ENCODE measurements around the gene DUSP8.
"Not testable (repeated sequence)": the region's sequence is repeated elsewhere in the genome, so short reads cannot be mapped to it uniquely, and the experiment has no call there.

The DUSP8 gene, protein sequence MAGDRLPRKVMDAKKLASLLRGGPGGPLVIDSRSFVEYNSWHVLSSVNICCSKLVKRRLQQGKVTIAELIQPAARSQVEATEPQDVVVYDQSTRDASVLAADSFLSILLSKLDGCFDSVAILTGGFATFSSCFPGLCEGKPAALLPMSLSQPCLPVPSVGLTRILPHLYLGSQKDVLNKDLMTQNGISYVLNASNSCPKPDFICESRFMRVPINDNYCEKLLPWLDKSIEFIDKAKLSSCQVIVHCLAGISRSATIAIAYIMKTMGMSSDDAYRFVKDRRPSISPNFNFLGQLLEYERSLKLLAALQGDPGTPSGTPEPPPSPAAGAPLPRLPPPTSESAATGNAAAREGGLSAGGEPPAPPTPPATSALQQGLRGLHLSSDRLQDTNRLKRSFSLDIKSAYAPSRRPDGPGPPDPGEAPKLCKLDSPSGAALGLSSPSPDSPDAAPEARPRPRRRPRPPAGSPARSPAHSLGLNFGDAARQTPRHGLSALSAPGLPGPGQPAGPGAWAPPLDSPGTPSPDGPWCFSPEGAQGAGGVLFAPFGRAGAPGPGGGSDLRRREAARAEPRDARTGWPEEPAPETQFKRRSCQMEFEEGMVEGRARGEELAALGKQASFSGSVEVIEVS

DNA sequence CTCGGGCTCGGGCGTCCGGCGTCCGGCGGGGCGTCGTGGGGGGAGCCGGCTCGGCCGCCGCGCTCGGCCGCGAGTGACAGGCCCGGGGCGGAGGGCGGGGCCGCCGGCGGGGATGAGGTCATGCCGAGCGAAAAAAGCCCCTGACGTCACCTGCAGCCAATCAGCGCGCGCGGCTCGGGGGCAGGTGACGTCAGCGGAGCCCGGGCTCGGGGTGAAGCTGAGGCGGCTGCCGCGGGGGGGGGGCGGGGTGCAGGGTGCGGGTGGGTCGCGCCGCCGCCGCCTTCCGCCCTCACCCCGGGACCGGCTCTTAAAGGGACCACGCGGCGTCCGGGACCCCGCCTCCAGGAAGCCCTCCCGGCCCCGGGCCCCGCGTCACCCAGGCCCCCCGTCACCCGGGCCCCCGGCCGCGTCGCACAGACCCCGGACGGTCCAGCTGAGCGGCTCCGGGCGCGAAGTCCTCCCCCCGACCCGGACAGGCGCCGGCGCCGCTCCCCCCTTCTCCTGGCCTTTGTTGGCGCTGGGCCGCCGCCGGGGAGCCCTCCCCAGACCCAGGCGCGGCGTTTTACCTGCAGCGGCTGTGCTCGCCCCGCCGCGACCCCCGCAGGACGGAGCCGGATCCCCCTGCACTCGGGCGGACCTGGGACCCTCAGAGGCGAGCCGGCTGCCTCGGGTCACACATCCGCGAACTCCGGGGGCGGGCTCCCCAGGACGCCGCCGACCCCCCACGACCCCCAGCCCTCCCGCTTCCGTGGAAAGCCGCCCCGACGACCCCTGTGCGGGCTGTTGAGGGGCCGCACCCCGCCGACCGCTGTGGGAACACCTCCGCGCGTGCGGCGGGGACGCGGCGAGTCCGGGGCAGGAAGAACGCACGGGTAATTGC is at the start of gene DUSP8:
DUSP8 (minus strand) TSS at position 75 of the 880 bp plus-strand sequence. CDS start 6,445 bp downstream, outside the sequence.
- DNase-seq: peak; percentile 91

DNA sequence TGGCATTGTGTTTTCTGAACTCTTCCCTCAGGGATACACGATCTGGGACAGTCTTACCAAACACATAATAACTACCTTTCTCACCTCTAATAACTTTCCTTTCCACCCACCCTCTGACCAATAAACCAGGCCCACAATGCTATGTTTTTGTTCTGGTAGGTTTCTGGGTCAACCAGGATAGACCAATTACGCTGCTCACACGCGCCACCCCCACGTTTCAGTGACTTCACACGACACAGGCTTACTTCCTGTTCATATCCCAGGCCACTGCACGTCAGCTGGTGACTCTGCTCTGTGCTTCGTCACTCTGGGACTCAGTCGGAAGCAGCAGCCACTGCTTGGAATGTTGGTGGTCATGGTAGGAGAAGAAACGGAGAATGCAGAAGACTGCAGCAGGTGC is 47.4 kb upstream of the DUSP8 start:
- no peak for DNase-seq

DNA sequence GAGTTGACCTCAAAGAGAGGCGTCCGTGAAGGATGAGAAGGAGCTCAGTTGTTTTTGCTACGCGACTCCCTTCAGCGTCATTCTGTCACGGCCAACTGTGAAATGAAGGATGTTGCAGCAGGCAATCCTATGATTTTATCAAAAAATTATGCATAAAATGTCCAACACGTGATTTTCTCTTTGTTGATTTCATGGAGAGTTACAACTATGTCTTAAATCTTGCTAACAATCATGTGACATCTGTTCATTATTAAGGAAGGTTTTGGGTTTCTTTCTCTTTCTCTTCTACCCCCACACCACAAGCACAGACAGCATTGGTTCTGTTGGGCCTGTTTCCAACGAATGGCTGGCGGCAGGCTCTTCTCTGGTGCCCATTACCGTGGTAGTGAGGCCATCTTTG is 46.2 kb upstream of the DUSP8 start:
- DNase-seq: no peak

DNA sequence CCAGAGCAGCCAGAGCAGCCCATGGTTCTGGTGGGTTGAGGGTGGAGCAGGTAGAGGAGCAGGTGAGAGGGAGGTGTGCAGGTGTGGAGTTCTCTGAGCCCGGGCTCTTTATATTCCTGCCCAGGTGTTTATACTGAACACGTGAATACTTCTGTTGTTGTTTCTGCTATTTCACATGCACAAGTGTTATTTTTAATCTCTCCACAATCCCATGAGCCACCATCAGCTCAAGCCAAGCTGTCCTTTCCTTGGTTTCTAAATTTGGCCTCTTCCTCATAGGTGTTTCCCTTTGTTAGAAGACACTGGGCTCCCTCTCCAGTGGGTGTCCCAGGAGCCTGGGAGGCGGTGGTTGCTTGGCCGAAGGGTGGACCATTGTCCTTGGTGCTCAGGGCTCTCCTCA is 36.3 kb upstream of the DUSP8 start, which contains the start of gene KRTAP5-3:
KRTAP5-3 (minus strand) TSS at position 101 of the 400 bp plus-strand sequence; CDS start at position 23, 78 bp downstream.
- DNase-seq: no peak

DNA sequence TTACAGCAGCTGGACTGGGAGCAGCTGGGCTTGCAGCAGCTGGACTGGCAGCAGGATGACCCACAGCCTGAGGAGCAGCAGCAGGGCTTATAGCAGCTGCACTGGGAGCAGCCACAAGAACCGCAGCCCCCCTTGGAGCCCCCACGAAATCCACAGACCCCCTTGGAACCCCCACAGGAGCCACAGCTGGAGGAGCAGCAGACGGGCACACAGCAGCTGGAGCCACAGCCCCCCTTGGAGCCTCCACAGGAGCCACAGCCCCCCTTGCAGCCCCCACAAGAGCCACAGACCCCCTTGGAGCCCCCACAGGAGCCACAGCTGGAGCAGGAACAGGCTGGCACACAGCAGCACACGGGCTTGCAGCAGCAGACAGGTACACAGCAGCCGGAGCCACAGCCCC is 35.8 kb upstream of the DUSP8 start:
- not testable (repeated sequence) for DNase-seq

DNA sequence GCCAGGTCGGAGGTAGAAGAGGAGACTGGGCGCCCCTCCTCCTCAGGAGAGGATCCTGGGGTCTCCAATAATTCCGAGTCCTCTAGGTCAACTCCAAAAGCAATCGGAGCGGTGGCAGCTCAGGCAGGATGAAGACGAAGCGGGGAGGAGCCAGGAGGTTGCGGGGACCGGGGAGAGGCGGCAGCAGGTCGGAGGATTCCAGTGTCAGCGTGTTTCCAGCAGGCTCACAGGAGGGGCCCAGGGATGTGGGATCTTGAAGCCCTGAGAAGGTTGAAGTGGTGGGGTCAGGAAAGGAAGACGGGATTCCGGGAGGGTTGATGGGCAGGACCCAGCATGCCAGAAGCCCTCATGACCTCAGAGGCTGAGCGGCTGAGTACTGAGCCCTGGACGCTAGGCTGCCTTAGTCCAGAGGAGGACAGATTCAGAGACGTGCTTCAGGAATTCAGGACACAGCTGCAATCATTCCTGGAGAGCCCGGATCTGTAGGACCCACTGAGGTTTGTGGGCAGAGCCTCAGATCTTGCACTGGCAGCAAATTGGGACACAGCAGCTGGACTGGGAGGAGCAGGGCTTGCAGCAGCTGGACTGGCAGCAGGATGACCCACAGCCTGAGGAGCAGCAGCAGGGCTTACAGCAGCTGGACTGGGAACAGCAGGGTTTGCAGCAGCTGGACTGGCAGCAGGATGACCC is 35.2 kb upstream of the DUSP8 start:
- DNase-seq: not testable (repeated sequence)

DNA sequence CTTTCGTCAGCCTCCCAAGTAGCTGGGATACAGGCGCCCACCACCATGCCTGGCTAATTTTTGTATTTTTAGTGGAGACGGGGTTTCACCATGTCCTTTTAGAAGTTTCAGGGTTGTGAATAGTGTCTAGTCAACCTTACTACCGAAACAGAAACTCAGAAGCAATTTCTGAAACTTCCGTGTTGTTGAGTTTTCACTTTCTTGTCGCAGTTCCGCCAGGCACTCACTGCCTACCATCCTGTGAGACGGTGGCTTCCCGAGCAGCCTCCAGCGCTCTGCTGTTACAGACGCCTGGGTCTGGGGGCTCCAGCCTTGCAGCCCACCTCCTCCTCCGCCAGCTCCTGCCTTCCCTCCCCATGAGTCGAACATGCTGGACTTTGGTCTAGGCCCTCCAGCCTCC is 33.9 kb upstream of the DUSP8 start:
- DNase-seq: not testable (repeated sequence)

DNA sequence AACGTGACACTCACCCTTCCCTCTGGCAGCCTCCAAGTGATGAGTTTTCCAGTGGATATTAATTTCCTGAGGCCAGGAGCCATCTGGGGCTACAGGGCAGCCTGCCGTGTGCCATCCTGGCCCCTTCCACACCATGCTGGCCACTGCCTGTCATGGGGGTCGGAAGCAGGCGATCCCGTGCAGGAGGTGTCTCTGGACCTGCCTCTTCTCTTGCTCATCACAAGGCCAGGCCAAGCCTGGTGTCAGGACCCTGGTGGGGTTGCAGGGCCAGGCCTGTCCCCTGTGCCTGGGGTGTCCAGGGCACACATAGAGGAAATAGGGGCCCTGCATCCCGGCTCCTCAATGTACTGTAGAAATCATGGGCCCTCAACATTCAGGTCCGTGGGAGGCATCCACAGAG is 32.6 kb upstream of the DUSP8 start:
- no peak for DNase-seq

DNA sequence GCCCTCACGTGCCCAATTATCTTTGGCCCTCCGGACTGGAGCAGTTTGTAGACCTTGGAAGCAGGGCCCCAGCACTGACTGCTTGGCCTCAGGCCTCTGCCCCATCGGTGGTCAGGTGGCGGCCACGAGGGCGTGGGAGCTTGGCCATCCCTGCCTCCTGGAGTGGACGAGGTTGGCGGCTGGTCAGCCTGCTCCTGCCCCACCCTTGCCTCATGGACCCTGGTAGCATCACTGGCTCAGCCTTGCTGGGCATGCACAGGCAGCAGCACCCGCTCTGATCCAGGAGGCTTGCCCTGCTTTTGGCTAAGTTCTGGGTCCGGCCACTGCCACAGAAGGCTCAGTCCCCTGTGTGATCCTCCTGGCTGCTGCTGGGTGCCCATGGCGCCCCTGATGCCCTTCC is 32.1 kb upstream of the DUSP8 start:
- no peak for DNase-seq

DNA sequence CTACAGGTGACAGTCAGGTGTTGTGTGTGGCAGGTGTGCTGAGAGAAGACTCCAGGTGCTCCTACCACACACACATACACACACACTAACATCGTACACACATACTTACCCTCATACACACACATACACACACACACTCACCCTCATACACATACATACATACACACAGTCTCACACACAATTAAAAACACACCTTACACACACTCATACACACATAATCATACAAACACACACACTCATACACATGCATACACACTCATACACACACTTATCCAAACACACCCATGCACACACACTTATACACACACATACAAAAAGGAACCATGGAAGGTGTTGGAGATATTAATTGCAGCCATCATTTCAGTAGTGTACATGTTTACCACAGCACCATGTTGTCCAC is 31.6 kb upstream of the DUSP8 start:
- DNase-seq: no peak

DNA sequence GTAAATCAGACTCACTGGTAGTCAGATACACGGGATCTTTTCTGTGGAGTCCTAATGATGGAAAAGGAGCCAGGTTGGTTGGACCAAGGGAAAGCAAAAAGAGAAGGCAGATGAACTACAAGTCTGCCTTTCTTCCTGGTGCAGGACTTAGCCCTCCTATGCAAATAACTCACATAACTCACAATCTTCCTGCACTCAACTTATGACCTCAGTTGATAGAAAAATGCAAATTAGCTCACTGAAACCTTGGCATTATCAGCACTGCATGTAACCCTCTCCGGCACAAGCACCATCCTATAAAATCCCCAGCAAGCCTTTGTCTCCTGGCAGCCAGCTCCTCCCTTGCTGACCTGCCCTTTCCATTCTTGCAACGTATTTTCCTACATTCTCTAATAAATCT is 29.6 kb upstream of the DUSP8 start:
- not testable (repeated sequence) for DNase-seq

DNA sequence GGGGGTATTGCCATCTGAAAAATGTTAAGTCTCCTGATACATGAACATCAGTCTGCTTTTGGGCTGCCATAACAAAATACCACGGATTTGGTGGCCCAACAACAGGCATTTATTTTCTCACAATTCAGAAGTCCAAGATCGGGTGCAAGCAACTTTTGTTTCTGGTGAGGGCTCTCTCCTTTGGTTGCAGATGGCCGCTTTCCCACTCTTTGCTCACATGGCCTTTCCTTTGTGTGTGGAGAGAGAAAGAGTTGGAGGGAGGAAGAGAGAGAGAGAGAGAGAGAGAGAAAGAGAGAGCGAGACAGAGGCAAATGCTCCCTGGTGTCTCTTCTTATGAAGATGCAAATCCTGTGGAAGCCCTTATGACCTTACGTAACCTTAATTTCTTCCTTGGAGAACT is 28.6 kb upstream of the DUSP8 start:
- no peak for DNase-seq

DNA sequence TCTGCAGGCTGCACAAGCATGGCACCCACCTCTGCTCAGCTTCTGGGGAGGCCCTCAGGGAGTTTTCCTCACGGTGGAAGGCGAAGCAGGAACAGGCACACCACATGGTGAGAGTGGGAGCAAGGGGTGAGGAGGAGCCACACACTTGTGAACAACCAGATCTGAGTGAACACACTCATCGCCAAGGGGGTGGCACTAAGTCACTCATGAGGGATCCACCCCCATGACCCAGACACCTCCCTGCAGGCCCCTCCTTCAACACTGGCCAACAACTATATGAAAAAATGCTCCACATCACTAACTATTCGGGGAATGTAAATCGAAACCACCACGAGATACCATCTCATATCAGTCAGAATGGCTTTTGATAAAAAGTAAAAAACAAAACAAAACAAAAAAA is 26.7 kb upstream of the DUSP8 start:
- DNase-seq: peak; percentile 13

DNA sequence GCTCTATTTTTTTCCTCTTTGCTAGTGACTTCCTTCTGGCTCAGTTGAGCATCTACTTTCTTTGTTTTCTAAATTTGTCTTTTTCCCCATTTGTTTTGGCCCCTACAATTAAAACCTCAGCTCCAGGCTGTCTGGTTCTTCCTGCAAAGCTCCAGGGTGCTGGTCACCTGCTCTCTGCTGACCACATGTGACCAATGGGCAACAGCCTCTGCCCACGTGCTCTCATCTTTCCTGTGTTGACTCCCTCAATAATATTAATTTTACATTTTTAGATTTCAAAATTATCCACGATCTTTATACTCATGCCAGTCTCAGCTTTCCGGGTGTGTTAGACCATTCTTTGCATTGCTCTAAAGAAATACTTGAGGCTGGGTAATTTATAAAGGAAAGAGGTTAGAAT is 26.3 kb upstream of the DUSP8 start:
- DNase-seq: not testable (repeated sequence)

DNA sequence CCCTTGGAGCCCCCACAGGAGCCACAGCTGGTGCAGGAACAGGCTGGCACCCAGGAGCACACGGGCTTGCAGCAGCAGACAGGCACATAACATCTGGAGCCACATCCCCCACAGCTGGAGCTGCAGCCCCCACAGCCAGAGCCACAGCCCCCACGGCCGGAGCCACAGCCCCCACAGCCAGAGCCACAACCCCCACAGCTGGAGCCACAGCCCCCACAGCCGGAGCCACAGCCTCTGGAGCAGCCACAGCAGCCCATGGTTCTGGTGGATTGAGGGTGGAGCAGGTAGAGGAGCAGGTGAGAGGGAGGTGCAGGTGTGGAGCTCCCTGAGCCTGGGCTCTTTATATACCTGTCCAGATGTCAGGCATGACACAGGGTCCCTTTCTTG is 25.9 kb upstream of the DUSP8 start, which contains the start of gene KRTAP5-2:
KRTAP5-2 (minus strand) TSS at position 301 of the 387 bp plus-strand sequence; CDS start at position 257, 44 bp downstream.
- no peak for DNase-seq

DNA sequence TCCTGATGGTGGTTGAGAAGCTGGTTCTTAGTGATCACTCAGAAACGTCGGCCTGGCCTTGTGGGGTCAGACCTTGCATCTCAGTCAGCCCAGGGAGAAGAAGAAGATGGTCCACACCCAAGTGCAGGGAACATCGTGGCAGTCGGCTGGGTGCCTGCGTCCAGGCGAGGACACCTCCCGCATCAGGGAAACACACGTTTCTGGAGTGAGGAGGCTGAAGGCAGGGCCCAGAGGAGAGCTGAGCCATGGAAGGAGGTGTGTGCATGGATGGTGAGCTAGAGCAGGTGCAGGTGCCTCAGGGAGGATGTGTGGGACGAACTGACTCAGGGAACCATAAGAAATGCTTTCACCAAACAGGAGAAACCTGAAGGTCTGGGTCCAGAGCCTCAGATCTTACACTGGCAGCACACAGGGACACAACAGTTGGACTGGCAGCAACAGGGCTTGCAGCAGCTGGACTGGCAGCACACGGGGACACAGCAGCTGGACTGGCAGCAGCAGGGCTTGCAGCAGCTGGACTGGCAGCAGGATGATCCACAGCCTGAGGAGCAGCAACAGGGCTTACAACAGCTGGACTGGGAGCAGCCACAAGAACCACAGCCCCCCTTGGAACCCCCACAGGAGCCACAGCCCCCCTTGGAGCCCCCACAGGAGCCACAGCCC is 25.4 kb upstream of the DUSP8 start:
- DNase-seq: no peak

DNA sequence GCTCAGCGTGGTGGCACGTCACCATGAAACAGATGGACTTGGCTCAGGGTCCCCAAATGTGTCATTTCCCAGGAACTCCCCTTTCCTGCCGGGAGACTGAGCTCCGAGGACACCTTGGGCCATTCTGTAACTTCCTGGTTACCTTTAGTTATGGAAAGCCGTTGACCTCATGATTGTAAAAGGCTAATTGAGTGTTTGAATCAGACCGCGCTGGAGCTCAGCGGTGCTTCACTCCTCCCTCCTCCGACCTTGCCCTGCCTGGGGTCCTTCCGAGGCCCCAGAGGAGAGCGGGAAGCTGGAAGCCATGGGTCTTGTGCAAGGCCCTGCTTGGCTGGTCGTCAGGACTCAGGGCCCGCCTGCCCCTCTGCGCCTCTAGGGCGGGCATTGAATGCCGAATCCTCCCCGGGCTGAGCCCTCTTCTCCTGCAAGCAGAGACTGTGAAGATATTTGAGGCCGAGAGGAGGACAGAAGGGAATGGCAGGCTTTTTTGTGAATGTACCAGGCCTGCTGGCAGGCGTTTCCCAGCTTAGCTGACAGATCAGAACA is 24.6 kb upstream of the DUSP8 start:
- DNase-seq: not testable (repeated sequence)

DNA sequence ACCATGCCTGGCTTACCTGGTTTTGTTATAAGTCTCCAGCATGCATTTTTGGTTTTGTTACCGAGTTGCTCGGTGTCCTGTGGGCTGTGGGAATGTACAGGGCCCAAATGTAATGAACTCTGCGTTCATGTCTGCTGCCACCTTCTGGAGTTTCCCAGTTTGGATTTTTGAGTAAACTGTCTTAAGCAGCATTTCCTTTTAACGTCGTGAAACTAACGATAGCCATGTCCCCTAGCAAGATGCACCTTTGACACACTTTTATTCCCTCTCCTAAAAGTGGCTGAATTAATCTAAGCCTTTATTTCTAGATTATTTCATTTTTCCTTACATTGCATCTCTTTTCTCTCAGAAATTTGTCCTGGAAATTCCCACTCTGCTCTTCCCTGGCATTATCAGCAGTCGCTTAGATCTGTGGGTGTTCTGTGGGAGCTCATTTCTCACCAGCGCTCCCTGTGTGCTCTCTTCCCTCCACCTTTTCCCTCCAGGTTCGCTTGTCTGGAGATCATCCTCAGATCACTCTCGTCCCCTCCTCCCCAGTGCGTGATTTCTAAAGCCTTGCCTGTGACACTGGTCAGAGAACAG is 24.0 kb upstream of the DUSP8 start:
- not testable (repeated sequence) for DNase-seq

DNA sequence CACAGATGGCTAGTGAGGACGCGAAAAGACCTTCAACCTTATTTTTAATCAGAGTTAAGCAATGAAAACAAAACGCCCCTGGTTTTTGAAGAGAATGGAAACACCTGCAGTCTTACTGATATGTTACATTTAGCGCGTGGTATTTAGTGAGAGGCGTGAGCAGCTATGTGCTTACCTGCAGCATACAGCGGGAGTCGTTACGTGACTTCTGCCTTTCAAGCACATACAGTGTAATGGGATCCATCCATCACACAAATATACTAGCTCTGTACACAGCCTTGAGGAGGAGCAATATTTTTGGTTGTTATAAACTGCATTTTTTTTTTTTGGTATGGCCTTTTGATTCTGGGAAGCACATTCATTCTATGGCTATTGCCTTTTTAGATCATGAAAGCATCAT is 20.6 kb upstream of the DUSP8 start:
- no peak for DNase-seq

DNA sequence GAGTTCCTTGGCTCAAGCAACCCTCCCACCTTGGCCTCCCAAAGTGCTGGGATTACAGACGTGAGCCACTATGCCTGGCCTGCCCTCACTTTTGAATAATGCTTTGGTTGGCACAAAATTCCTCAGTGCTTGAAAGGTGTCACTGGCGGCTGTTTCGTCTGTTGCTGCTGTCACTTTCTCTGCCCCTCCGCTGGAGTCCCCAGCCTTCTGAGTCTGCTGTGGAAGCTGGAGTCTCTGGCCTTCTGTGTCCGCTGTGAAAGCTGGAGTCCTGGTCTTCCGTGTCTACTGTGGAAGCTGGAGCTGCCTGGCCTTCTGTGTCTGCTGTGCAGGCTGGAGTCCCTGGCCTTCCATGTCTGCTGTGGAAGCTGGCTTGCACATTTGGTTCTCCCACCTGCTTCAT is 17.9 kb upstream of the DUSP8 start:
- DNase-seq: no peak

All from activated effector memory CD4-positive, alpha-beta T cell treated with Interleukin-2 at 50 U/mL for 16 hours (primary cell).